GM12878 (cell line): Measurements from ENCODE around the gene EIF4E1B. TPM values are rescaled to one million over a fixed set of nuclear protein-coding genes. Genes with fewer than 3 reads are reported as not detected.

Source experiments
- ATAC-seq: fragments of 200-7000 bp; cut with Tn5 transposase; 3 replicates; pipeline ENCODE4 v1.9.1; 2020; ENCODE audit warnings: mild to moderate bottlenecking, moderate library complexity
- BruUV-seq: library from RNA; stranded (reverse); fragments of 400-500 nt; replicated peaks from 2 replicates; lab custom pipeline; 2021; lab: Mats Ljungman, UMichigan
- CTCF ChIA-PET: fragments of 300-600 bp; sonication (Branson Sonifier 250); formaldehyde crosslinking; extraction: SDS; loops from one replicate; lab custom pipeline; 2021; ENCODE audit warnings: inconsistent platforms; lab: Yijun Ruan, JAX
- POLR2A ChIA-PET: fragments of 350-600 bp; formaldehyde crosslinking; extraction: SDS; loops from one replicate; lab custom pipeline; 2021; ENCODE audit warnings: inconsistent platforms; lab: Charles Lee
- RAD21 ChIA-PET: fragments of 300-600 bp; sonication (Branson Sonifier 250); formaldehyde crosslinking; loops from one replicate; lab custom pipeline; 2023; ENCODE audit warnings: antibody characterized with exemption; ENCODE audit not compliant: unreplicated experiment; lab: Charles Lee
- SMC1A ChIA-PET: fragments of 300-600 bp; sonication (Branson Sonifier 250); formaldehyde crosslinking; loops from one replicate; lab custom pipeline; 2023; ENCODE audit not compliant: unreplicated experiment, uncharacterized antibody; lab: Charles Lee
- DNase-seq: peaks from one replicate; pipeline ENCODE4 v3.0.0-alpha.2; 2011; ENCODE audit warnings: low read depth, low spot score
- FAIRE-seq: peaks from 3 replicates; lab custom pipeline; 2011; peaks lifted over from hg19 to GRCh38; lab: Jason Lieb, UNC
- H2AFZ ChIP-seq: 2 replicates; pipeline ENCODE4 v1.6.0; 2011; ENCODE audit warnings: low read depth, low read length, control low read depth; ENCODE audit not compliant: control insufficient read depth
- H3K27ac ChIP-seq: 2 replicates; pipeline ENCODE4 v1.5.1; 2011; ENCODE audit warnings: control low read depth; ENCODE audit not compliant: control insufficient read depth, insufficient read depth
- H3K27me3 ChIP-seq, 2 experiments: replicated peaks in 1 of 2; 2 replicates each; pipeline versions ENCODE4 v1.6.0 to v1.6.1; 2011; ENCODE audit warnings: low read length in 1 of 2; ENCODE audit not compliant: control insufficient read depth in 2 of 2, insufficient read depth in 2 of 2
- H3K36me3 ChIP-seq, 2 experiments: 2 replicates each; pipeline ENCODE4 v1.5.1; 2011; ENCODE audit warnings: low read length in 1 of 2; ENCODE audit not compliant: control insufficient read depth in 2 of 2, insufficient read depth in 2 of 2
- H3K4me1 ChIP-seq: 2 replicates; pipeline ENCODE4 v1.6.1; 2011; ENCODE audit warnings: mild to moderate bottlenecking, low read length, moderate library complexity, mixed read lengths; ENCODE audit not compliant: control insufficient read depth, insufficient read depth
- H3K4me2 ChIP-seq: 2 replicates; pipeline ENCODE4 v1.6.0; 2011; ENCODE audit warnings: control low read depth; ENCODE audit not compliant: control insufficient read depth, insufficient read depth
- H3K4me3 ChIP-seq: fragments of 200-600 bp; sonication (generic); 2 replicates; pipeline ENCODE4 v1.5.1; 2016
- H3K79me2 ChIP-seq: 2 replicates; pipeline ENCODE4 v1.6.0; 2011; ENCODE audit warnings: low read length; ENCODE audit not compliant: control insufficient read depth, insufficient read depth
- H3K9ac ChIP-seq: 2 replicates; pipeline ENCODE4 v1.8.0; 2011; ENCODE audit warnings: low read length, control low read depth, mixed read lengths; ENCODE audit not compliant: control insufficient read depth, insufficient read depth
- H3K9me3 ChIP-seq: replicated peaks from 3 replicates; pipeline ENCODE4 v1.5.1; 2011; ENCODE audit warnings: mild to moderate bottlenecking, low read length; ENCODE audit not compliant: control insufficient read depth, insufficient read depth
- H4K20me1 ChIP-seq: 2 replicates; pipeline ENCODE4 v1.6.0; 2011; ENCODE audit not compliant: control insufficient read depth, insufficient read depth
- FOXK2 ChIP-seq: fragments of 450-650 bp; IDR thresholded peaks from 2 replicates; pipeline ENCODE4 v1.6.1; 2017; ENCODE audit warnings: mild to moderate bottlenecking, moderate library complexity
- FOXM1 ChIP-seq: IDR thresholded peaks from 2 replicates; pipeline ENCODE4 v1.6.1; 2012; ENCODE audit warnings: low read depth, mild to moderate bottlenecking, inconsistent platforms, low read length, moderate library complexity
- HDGF ChIP-seq: fragments of 450-650 bp; IDR thresholded peaks from 2 replicates; pipeline ENCODE4 v1.6.1; 2016; ENCODE audit warnings: antibody characterized with exemption
- NFXL1 ChIP-seq: fragments of 450-650 bp; IDR thresholded peaks from 2 replicates; pipeline ENCODE4 v1.6.1; 2017; ENCODE audit warnings: antibody characterized with exemption, mild to moderate bottlenecking, borderline replicate concordance
- NFYB ChIP-seq: IDR thresholded peaks from 2 replicates; pipeline ENCODE4 v1.6.1; 2011; ENCODE audit warnings: low read depth, mild to moderate bottlenecking, low read length, improper control_type of control experiment, moderate library complexity; ENCODE audit not compliant: insufficient read depth
- RELA ChIP-seq: fragments of 450-650 bp; IDR thresholded peaks from 2 replicates; pipeline ENCODE4 v1.8.0; 2014; ENCODE audit warnings: borderline replicate concordance; ENCODE audit not compliant: partially characterized antibody
- ZNF207 ChIP-seq: fragments of 450-650 bp; IDR thresholded peaks from 2 replicates; pipeline ENCODE4 v1.6.1; 2014; ENCODE audit warnings: antibody characterized with exemption, mild to moderate bottlenecking, borderline replicate concordance
- ZSCAN29 ChIP-seq: fragments of 450-650 bp; IDR thresholded peaks from 2 replicates; pipeline ENCODE4 v1.6.1; 2017; ENCODE audit warnings: mild to moderate bottlenecking, moderate library complexity
- ZZZ3 ChIP-seq: IDR thresholded peaks from 2 replicates; pipeline ENCODE4 v1.6.1; 2011; ENCODE audit warnings: low read depth; ENCODE audit not compliant: control insufficient read depth, insufficient read length
- whole genome bisulfite sequencing: methylation state at CpG from one replicate; pipeline ENCODE4 v1.1.6; 2016; ENCODE audit warnings: low lambda C conversion rate; ENCODE audit not compliant: insufficient replicate concordance, insufficient coverage; ENCODE audit errors: missing lambda C conversion rate; 5-methylcytosine and 5-hydroxymethylcytosine counted together
- in situ Hi-C: fragments of 300-500 bp; cut with MboI; formaldehyde crosslinking; loops from 9 replicates; pipeline ENCODE4 v1.14.3; 2018; ENCODE audit warnings: mixed read lengths
- intact Hi-C: fragments of 100-400 bp; cut with micrococcal nuclease; formaldehyde crosslinking; loops from one replicate; pipeline ENCODE4 v1.14.2; 2022; ENCODE audit not compliant: unreplicated experiment
- polyA plus RNA-seq, 11 experiments: library from polyadenylated mRNA; depleted of rRNA in 4 of 11; unstranded in 6 of 11; stranded (reverse) in 5 of 11; fragments of >200 nt; fragmentation: Nextera tagmentation in 4 of 11; fragmentation: Illumina TruSeq in 1 of 11; extraction: Ambion mirVana in 4 of 11; extraction: Trizol in 1 of 11; gene quantifications; 1 replicate in 1 of 11; 2 replicates in 10 of 11; pipeline versions ENCODE4 v1.2.1 to v1.2.3, GENCODE V29; 2011 to 2016; ENCODE audit warnings: inconsistent platforms in 2 of 11, missing spikeins in 2 of 11, low read depth in 1 of 11
- total RNA-seq, 4 experiments: library from RNA; depleted of rRNA in 3 of 4; stranded (reverse); fragments of >200 nt in 3 of 4; fragmentation: Illumina TruSeq in 1 of 4; extraction: Trizol in 1 of 4; gene quantifications; 2 replicates each; pipeline versions ENCODE4 v1.2.1 to v1.2.3, GENCODE V29; 2013 to 2021
- TF ChIP-seq, protein P1 (sequence below): IDR thresholded peaks from 2 replicates; pipeline ENCODE4 v1.6.1; 2011; ENCODE audit warnings: low read depth, low read length, improper control_type of control experiment, borderline replicate concordance
- TF ChIP-seq, protein P2 (sequence below): IDR thresholded peaks from 2 replicates; pipeline ENCODE4 v1.6.1; 2012; ENCODE audit warnings: improper control_type of control experiment, low read depth, low read length; ENCODE audit not compliant: insufficient replicate concordance
- TF ChIP-seq, protein P3 (sequence below): IDR thresholded peaks from 2 replicates; pipeline ENCODE4 v1.6.1; 2011; ENCODE audit warnings: low read depth, mild to moderate bottlenecking, low read length, moderate library complexity, borderline replicate concordance; ENCODE audit errors: extremely low read depth

The EIF4E1B gene
- total and polyA plus RNA-seq, 10 of the 15 experiments (the other 5 are each of a cell fraction or from before 2014, with no cell fraction given): not detected

DNA sequence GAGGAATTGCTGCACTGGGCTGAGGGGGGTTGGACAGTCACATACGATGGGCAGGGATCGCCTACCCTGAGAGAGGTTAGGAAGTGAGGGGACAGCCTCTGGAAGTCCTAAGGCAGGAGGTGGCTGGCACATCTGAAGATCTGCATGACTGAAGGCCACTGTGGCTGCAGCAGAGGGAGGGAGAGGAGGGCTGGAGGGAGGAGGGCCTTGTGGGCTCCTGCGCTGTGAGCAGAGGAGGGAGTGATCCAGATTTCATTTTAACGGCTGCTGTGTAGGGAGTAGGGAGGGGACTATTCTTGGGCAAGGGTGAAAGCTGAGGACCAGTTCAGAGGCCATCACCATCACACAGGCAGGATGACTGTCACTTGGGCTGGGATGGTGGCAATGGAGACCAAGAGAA lies 7.1 kb downstream of the EIF4E1B start:
- no peaks in the 10 kb centered on the region for H3K79me2 ChIP-seq
- TF ChIP-seq ZNF207 (no peak), FOXM1 (no peak)
- TF ChIP-seq, protein P1, sequence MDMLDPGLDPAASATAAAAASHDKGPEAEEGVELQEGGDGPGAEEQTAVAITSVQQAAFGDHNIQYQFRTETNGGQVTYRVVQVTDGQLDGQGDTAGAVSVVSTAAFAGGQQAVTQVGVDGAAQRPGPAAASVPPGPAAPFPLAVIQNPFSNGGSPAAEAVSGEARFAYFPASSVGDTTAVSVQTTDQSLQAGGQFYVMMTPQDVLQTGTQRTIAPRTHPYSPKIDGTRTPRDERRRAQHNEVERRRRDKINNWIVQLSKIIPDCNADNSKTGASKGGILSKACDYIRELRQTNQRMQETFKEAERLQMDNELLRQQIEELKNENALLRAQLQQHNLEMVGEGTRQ: no peak
- H3K4me3 ChIP-seq: no peak overlapping the region
- FAIRE-seq: no peak
- CTCF ChIA-PET: no interaction called here
- SMC1A ChIA-PET: no interaction called here
- H3K27ac ChIP-seq: no peak overlapping the region
- no peak overlapping the region for H3K4me2 ChIP-seq
- in situ Hi-C loops: no loop called here
- no peak overlapping the region for H2AFZ ChIP-seq
- H3K36me3 ChIP-seq: no peaks in the 10 kb centered on the region
- WGBS: 84% methylated on average over 4 of the region's 4 CpGs
- intact Hi-C loops: no loop called here
- RAD21 ChIA-PET: no interaction called here
- BruUV-seq: no TSS peak
- no peaks in the 10 kb centered on the region for H4K20me1 ChIP-seq
- no peak overlapping the region for H3K9ac ChIP-seq
- no peaks in the 10 kb centered on the region; the same call in 2 of the 3 replicates for H3K9me3 ChIP-seq
- H3K27me3 ChIP-seq: peaks cover 0 to 1% of the 10 kb centered on the region in 2 experiments; a peak in 2 of 4 replicates
- no peak for DNase-seq
- ATAC-seq: no peak
- peaks cover 13% of the 10 kb centered on the region for H3K4me1 ChIP-seq
- POLR2A ChIA-PET: no interaction called here

DNA sequence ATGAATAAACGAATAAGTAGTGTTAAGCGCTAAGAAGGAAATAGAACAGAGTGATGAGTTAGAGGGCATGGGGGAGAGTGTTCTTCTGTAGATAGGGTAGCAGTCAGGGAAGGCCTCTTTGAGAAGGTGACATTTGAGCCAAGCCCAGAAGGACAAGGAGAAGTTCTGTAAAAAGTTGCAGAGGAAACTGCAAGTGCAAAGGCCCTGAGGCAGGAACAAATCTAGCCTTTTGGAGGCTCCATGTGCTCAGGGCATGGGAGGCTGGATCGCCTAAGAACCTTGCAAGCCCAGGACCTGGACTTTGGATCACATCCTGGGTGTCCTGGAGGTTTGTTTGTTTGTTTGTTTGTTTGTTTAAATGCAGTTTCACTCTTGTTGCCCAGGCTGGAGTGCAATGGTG lies 8.0 kb downstream of the EIF4E1B start:
- DNase-seq (no peak), FAIRE-seq (no peak), ATAC-seq (no peak)
- 58% methylated on average over 3 of the region's 3 CpGs for WGBS
- ChIA-PET SMC1A (no interaction called here), CTCF (no interaction called here), RAD21 (no interaction called here), POLR2A (no interaction called here)
- Histone ChIP-seq H3K36me3 (no peaks in the 10 kb centered on the region), H3K9me3 (no peaks in the 10 kb centered on the region; the same call in 2 of the 3 replicates), H3K9ac (no peak overlapping the region), H3K4me1 (peaks cover 8% of the 10 kb centered on the region), H3K27ac (no peak overlapping the region), H4K20me1 (no peaks in the 10 kb centered on the region), H3K27me3 (peaks cover 0 to 1% of the 10 kb centered on the region in 2 experiments; a peak in 1 of 4 replicates), H3K4me2 (no peak overlapping the region), H3K4me3 (no peak overlapping the region), H3K79me2 (no peaks in the 10 kb centered on the region), H2AFZ (no peak overlapping the region)
- in situ Hi-C loops: no loop called here
- BruUV-seq: no TSS peak
- intact Hi-C loops: no loop called here
- TF ChIP-seq FOXK2 (no peak), NFYB (no peak), NFXL1 (no peak), RELA (no peak), ZZZ3 (no peak), HDGF (no peak), ZSCAN29 (no peak)
- TF ChIP-seq, protein P2, sequence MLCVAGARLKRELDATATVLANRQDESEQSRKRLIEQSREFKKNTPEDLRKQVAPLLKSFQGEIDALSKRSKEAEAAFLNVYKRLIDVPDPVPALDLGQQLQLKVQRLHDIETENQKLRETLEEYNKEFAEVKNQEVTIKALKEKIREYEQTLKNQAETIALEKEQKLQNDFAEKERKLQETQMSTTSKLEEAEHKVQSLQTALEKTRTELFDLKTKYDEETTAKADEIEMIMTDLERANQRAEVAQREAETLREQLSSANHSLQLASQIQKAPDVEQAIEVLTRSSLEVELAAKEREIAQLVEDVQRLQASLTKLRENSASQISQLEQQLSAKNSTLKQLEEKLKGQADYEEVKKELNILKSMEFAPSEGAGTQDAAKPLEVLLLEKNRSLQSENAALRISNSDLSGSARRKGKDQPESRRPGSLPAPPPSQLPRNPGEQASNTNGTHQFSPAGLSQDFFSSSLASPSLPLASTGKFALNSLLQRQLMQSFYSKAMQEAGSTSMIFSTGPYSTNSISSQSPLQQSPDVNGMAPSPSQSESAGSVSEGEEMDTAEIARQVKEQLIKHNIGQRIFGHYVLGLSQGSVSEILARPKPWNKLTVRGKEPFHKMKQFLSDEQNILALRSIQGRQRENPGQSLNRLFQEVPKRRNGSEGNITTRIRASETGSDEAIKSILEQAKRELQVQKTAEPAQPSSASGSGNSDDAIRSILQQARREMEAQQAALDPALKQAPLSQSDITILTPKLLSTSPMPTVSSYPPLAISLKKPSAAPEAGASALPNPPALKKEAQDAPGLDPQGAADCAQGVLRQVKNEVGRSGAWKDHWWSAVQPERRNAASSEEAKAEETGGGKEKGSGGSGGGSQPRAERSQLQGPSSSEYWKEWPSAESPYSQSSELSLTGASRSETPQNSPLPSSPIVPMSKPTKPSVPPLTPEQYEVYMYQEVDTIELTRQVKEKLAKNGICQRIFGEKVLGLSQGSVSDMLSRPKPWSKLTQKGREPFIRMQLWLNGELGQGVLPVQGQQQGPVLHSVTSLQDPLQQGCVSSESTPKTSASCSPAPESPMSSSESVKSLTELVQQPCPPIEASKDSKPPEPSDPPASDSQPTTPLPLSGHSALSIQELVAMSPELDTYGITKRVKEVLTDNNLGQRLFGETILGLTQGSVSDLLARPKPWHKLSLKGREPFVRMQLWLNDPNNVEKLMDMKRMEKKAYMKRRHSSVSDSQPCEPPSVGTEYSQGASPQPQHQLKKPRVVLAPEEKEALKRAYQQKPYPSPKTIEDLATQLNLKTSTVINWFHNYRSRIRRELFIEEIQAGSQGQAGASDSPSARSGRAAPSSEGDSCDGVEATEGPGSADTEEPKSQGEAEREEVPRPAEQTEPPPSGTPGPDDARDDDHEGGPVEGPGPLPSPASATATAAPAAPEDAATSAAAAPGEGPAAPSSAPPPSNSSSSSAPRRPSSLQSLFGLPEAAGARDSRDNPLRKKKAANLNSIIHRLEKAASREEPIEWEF: no peak
- TF ChIP-seq, protein P3, sequence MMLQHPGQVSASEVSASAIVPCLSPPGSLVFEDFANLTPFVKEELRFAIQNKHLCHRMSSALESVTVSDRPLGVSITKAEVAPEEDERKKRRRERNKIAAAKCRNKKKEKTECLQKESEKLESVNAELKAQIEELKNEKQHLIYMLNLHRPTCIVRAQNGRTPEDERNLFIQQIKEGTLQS: no peak
